Karpas-422 (cell line): ENCODE measurements around the gene GALE. TPM values are rescaled to one million over a fixed set of nuclear protein-coding genes. Genes with fewer than 3 reads are reported as not detected.

Experiments
- DNase-seq: peaks from one replicate; pipeline ENCODE4 v3.0.0-alpha.2; 2015
- H2AFZ ChIP-seq: fragments of 200-600 bp; sonication (generic); 2 replicates; pipeline ENCODE4 v1.6.1; 2014; ENCODE audit warnings: antibody characterized with exemption, low read length, mixed read lengths
- H3K27ac ChIP-seq: fragments of 200-600 bp; sonication (generic); 2 replicates; pipeline ENCODE4 v1.5.1; 2014; ENCODE audit warnings: mild to moderate bottlenecking, low read length, moderate library complexity
- H3K27me3 ChIP-seq: fragments of 200-600 bp; sonication (generic); 2 replicates; pipeline ENCODE4 v1.6.1; 2014; ENCODE audit warnings: low read length, mixed read lengths
- H3K36me3 ChIP-seq: fragments of 200-600 bp; sonication (generic); 2 replicates; pipeline ENCODE4 v1.6.1; 2014; ENCODE audit warnings: low read length, mixed read lengths; ENCODE audit not compliant: insufficient read depth
- H3K4me1 ChIP-seq: fragments of 200-600 bp; sonication (generic); 2 replicates; pipeline ENCODE4 v1.6.1; 2014; ENCODE audit warnings: mild to moderate bottlenecking, low read length, mixed read lengths
- H3K4me2 ChIP-seq: fragments of 200-600 bp; sonication (generic); 2 replicates; pipeline ENCODE4 v1.6.1; 2014; ENCODE audit warnings: low read length, low read depth, mild to moderate bottlenecking; ENCODE audit not compliant: poor library complexity, severe bottlenecking
- H3K4me3 ChIP-seq: fragments of 200-600 bp; sonication (generic); 2 replicates; pipeline ENCODE4 v1.5.1; 2014; ENCODE audit warnings: mild to moderate bottlenecking, antibody characterized with exemption, low read length, mixed read lengths
- H3K79me2 ChIP-seq: fragments of 200-600 bp; sonication (generic); 2 replicates; pipeline ENCODE4 v1.6.1; 2014; ENCODE audit warnings: mild to moderate bottlenecking, low read length, mixed read lengths
- H3K9ac ChIP-seq: fragments of 200-600 bp; sonication (generic); 2 replicates; pipeline ENCODE4 v1.6.0; 2014; ENCODE audit warnings: low read length
- H3K9me2 ChIP-seq: fragments of 200-600 bp; sonication (generic), shearing (Covaris generic); replicated peaks from 2 replicates; pipeline ENCODE4 v1.6.0; 2014; ENCODE audit warnings: mild to moderate bottlenecking, low read length, moderate library complexity; ENCODE audit not compliant: insufficient read depth
- H3K9me3 ChIP-seq: fragments of 300-700, 200-600 bp; sonication (generic); 2 replicates; pipeline ENCODE4 v1.6.1; 2014; ENCODE audit warnings: low read length, mixed read lengths
- H4K20me1 ChIP-seq: fragments of 200-600 bp; sonication (generic); 2 replicates; pipeline ENCODE4 v1.6.1; 2014; ENCODE audit warnings: mild to moderate bottlenecking, antibody characterized with exemption, low read length, low read depth; ENCODE audit not compliant: insufficient read depth
- total RNA-seq: library from RNA; depleted of rRNA; stranded (reverse); fragments of >200 nt; shearing (Covaris generic); gene quantifications from 2 replicates; pipeline ENCODE4 v1.2.3, GENCODE V29; 2014; ENCODE audit warnings: low replicate concordance

GALE gene
- total RNA-seq, 1 experiment from 2014 or later: 39.7 TPM

GRCh38 chr1:23768733-23769132, 31.8 kb downstream of the GALE start:
- peaks cover 21% of the 10 kb centered on the region for H3K4me1 ChIP-seq
- no peak overlapping the region for H3K27ac ChIP-seq
- no peaks in the 10 kb centered on the region for H3K9me3 ChIP-seq
- no peaks in the 10 kb centered on the region for H4K20me1 ChIP-seq
- no peaks in the 10 kb centered on the region for H3K27me3 ChIP-seq
- no peak overlapping the region for H3K4me3 ChIP-seq
- H3K9ac ChIP-seq: no peak overlapping the region
- no peak for DNase-seq
- H2AFZ ChIP-seq: no peak overlapping the region
- peaks cover 4% of the 10 kb centered on the region for H3K79me2 ChIP-seq
- H3K4me2 ChIP-seq: no peak overlapping the region
- H3K9me2 ChIP-seq: no peaks in the 10 kb centered on the region
- H3K36me3 ChIP-seq: no peaks in the 10 kb centered on the region

GRCh38 chr1:23763041-23763577, 37.4 kb downstream of the GALE start:
- peaks cover 34% of the 10 kb centered on the region; the same call in 1 of the 2 replicates for H3K36me3 ChIP-seq

GRCh38 chr1:23759277-23759676, 41.3 kb downstream of the GALE start:
- H4K20me1 ChIP-seq: no peaks in the 10 kb centered on the region; the same call in 1 of the 2 replicates
- DNase-seq: no peak
- no peaks in the 10 kb centered on the region for H3K9me3 ChIP-seq
- no peak overlapping the region for H3K9ac ChIP-seq
- H3K4me3 ChIP-seq: no peak overlapping the region
- no peaks in the 10 kb centered on the region for H3K9me2 ChIP-seq
- H2AFZ ChIP-seq: no peak overlapping the region
- H3K27ac ChIP-seq: no peak overlapping the region
- peaks cover 60% of the 10 kb centered on the region for H3K36me3 ChIP-seq
- peaks cover 5% of the 10 kb centered on the region; the same call in 1 of the 2 replicates for H3K79me2 ChIP-seq
- H3K4me1 ChIP-seq: peaks cover 21% of the 10 kb centered on the region
- no peaks in the 10 kb centered on the region for H3K27me3 ChIP-seq
- H3K4me2 ChIP-seq: no peak overlapping the region

More at GRCh38 chr1:23763041-23763577, 37.4 kb downstream of the GALE start:
- Histone ChIP-seq H3K4me3 (no peak overlapping the region), H3K9me3 (no peaks in the 10 kb centered on the region), H3K9ac (no peak overlapping the region), H2AFZ (no peak overlapping the region), H3K4me1 (peaks cover 21% of the 10 kb centered on the region), H3K79me2 (peaks cover 5% of the 10 kb centered on the region; the same call in 1 of the 2 replicates), H3K27me3 (no peaks in the 10 kb centered on the region), H3K27ac (peak overlapping the region; percentile 49), H3K4me2 (no peak overlapping the region), H3K9me2 (no peaks in the 10 kb centered on the region), H4K20me1 (no peaks in the 10 kb centered on the region)
- no peak for DNase-seq

- Histone ChIP-seq H3K9ac (no peak overlapping the region), H2AFZ (no peak overlapping the region), H3K9me3 (no peaks in the 10 kb centered on the region), H3K4me1 (peaks cover 12% of the 10 kb centered on the region), H3K4me3 (no peak overlapping the region), H3K27ac (no peak overlapping the region), H4K20me1 (no peaks in the 10 kb centered on the region; the same call in 1 of the 2 replicates), H3K27me3 (no peaks in the 10 kb centered on the region), H3K36me3 (peaks cover 72% of the 10 kb centered on the region), H3K4me2 (no peak overlapping the region), H3K79me2 (peaks cover 5% of the 10 kb centered on the region; the same call in 1 of the 2 replicates), H3K9me2 (no peaks in the 10 kb centered on the region)
- DNase-seq: no peak
Observed at GRCh38 chr1:23757812-23758211, 42.7 kb downstream of the GALE start.

DNA sequence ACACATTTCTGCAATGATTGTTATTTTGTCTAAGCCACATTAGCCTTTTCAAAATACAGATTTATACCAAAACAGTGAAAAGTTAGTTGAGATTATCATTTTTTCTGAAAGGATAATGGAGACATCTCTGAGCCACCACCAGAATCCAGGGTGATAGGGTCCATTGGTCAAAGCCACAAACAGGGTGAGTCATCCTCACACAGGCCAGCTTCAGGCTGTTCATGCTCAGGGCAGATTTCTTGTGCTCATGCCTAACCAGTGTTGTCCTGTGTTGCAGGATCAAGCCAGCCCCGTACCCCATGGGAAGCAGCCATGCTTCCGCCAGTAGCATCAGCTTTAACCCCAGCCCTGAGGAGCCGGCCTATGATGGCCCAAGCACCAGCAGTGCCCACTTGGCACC, 43.9 kb downstream of the GALE start:
- peaks cover 6% of the 10 kb centered on the region for H4K20me1 ChIP-seq

GRCh38 chr1:23752909-23753308, 47.6 kb downstream of the GALE start:
- Histone ChIP-seq H2AFZ (no peak overlapping the region), H3K27ac (no peak overlapping the region), H3K9me3 (no peaks in the 10 kb centered on the region), H3K4me2 (no peak overlapping the region), H3K4me3 (no peak overlapping the region), H3K27me3 (no peaks in the 10 kb centered on the region), H3K79me2 (peaks cover 34% of the 10 kb centered on the region), H3K9me2 (no peaks in the 10 kb centered on the region), H3K36me3 (peaks cover 59% of the 10 kb centered on the region), H3K9ac (no peak overlapping the region), H4K20me1 (peaks cover 12% of the 10 kb centered on the region), H3K4me1 (peaks cover 13% of the 10 kb centered on the region)
- peak; percentile 31 for DNase-seq

More for the DNA sequence above, 43.9 kb downstream of the GALE start:
- Histone ChIP-seq H3K27ac (no peak overlapping the region), H3K9me3 (no peaks in the 10 kb centered on the region), H2AFZ (no peak overlapping the region), H3K4me1 (peaks cover 11% of the 10 kb centered on the region), H3K9ac (no peak overlapping the region), H3K4me3 (no peak overlapping the region), H3K27me3 (no peaks in the 10 kb centered on the region), H3K4me2 (no peak overlapping the region), H3K9me2 (no peaks in the 10 kb centered on the region), H3K36me3 (peaks cover 71% of the 10 kb centered on the region), H3K79me2 (peaks cover 12% of the 10 kb centered on the region)
- DNase-seq: no peak

DNA sequence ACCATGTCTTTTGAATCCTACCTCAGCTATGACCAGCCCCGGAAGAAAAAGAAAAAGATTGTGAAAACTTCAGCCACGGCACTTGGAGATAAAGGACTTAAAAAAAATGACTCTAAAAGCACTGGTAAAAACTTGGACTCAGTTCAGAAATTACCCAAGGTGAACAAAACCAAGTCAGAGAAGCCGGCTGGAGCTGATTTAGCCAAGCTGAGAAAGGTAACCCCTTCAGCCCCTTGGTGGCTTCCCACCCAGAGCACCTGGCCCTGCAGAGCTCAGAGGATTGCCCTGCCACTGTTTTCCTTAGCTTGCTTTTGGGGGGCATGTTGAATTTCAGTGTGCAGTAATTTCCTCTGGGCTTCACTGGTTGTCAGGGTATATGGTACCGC, 48.7 kb downstream of the GALE start:
- Histone ChIP-seq H3K27ac (no peak overlapping the region), H3K79me2 (peaks cover 45% of the 10 kb centered on the region), H4K20me1 (peaks cover 20% of the 10 kb centered on the region), H3K4me1 (peaks cover 24% of the 10 kb centered on the region), H3K4me3 (no peak overlapping the region), H3K27me3 (no peaks in the 10 kb centered on the region), H3K4me2 (no peak overlapping the region), H2AFZ (no peak overlapping the region), H3K9me2 (no peaks in the 10 kb centered on the region), H3K9me3 (no peaks in the 10 kb centered on the region), H3K36me3 (peaks cover 56% of the 10 kb centered on the region), H3K9ac (no peak overlapping the region)
- no peak for DNase-seq

DNA sequence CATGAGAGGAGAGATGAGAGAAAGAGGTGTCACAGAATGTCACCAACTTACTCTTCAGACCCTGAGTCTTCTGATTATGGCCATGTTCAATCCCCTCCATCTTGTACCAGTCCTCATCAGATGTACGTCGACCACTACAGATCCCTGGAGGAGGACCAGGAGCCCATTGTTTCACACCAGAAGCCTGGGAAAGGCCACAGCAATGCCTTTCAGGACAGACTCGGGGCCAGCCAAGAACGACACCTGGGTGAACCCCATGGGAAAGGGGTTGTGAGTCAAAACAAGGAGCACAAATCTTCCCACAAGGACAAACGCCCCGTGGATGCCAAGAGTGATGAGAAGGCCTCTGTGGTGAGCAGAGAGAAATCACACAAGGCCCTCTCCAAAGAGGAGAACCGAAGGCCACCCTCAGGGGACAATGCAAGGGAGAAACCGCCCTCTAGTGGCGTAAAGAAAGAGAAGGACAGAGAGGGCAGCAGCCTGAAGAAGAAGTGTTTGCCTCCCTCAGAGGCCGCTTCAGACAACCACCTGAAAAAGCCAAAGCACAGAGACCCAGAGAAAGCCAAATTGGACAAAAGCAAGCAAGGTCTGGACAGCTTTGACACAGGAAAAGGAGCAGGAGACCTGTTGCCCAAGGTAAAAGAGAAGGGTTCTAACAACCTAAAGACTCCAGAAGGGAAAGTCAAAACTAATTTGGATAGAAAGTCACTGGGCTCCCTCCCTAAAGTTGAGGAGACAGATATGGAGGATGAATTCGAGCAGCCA, 49.3 kb downstream of the GALE start:
- Histone ChIP-seq H4K20me1 (peaks cover 23% of the 10 kb centered on the region), H3K36me3 (peaks cover 50% of the 10 kb centered on the region), H3K79me2 (peaks cover 51% of the 10 kb centered on the region), H3K4me2 (no peak overlapping the region), H3K4me1 (peaks cover 27% of the 10 kb centered on the region), H3K4me3 (no peak overlapping the region), H3K9ac (no peak overlapping the region), H3K27me3 (no peaks in the 10 kb centered on the region), H3K27ac (no peak overlapping the region), H2AFZ (no peak overlapping the region), H3K9me2 (no peaks in the 10 kb centered on the region), H3K9me3 (no peaks in the 10 kb centered on the region)
- DNase-seq: peak; percentile 86
